Tibial nerve (tissue), 4 donors: ENCODE data around the gene GPR132.

Experiments
- CTCF ChIP-seq, 5 experiments: fragments of 200-600 bp in 3 of 5; fragments of 450-650 bp in 2 of 5; sonication (generic) in 3 of 5; IDR thresholded peaks; one replicate each; pipeline ENCODE4 v1.5.1; 2016 to 2019; ENCODE audit warnings: antibody characterized with exemption in 5 of 5, mild to moderate bottlenecking in 3 of 5, moderate library complexity in 2 of 5
- EP300 ChIP-seq, 2 donors: sonication (generic); formaldehyde crosslinking; IDR thresholded peaks; one replicate each; pipeline ENCODE4 v1.6.1; 2017; ENCODE audit warnings: antibody characterized with exemption in 2 of 2, mild to moderate bottlenecking in 1 of 2
- POLR2A ChIP-seq, 2 donors: fragments of 450-650 bp; IDR thresholded peaks; one replicate each; pipeline ENCODE4 v1.6.1; 2017; ENCODE audit warnings: antibody characterized with exemption in 2 of 2, mild to moderate bottlenecking in 2 of 2, moderate library complexity in 2 of 2

- no peak for TF ChIP-seq CTCF (IDR thresholded peaks at IDR 0.05)
- no peak for TF ChIP-seq EP300 (IDR thresholded peaks at IDR 0.05)
- TF ChIP-seq POLR2A (IDR thresholded peaks at IDR 0.05): no peak
Measured at GRCh38 chr14:105053996-105054395, 11.2 kb downstream of the GPR132 start.
